Measurements from ENCODE around the gene ZNF74.
A peak's percentile ranks its signal among the peaks of the same experiment; 100 is the strongest.
"Not testable (repeated sequence)": the region's sequence is repeated elsewhere in the genome, so short reads cannot be mapped to it uniquely, and the experiment has no call there.

The ZNF74 gene

GRCh38 chr22:20446383-20446970 lies 52.5 kb downstream of the ZNF74 start:
- DNase-seq (ENCODE audit: low read depth in 2 of 2): no peak

- no peak for DNase-seq (ENCODE audit: low read depth in 2 of 2)
Measured at GRCh38 chr22:20448630-20449029, 54.7 kb downstream of the ZNF74 start.

GRCh38 chr22:20449819-20450550 lies 56.0 kb downstream of the ZNF74 start:
- no peak for DNase-seq (ENCODE audit: low read depth in 2 of 2)

- DNase-seq (ENCODE audit: low read depth in 2 of 2): no peak
Measured at GRCh38 chr22:20450551-20450906, 56.6 kb downstream of the ZNF74 start.

GRCh38 chr22:20451129-20451778 lies 57.3 kb downstream of the ZNF74 start:
- not testable (repeated sequence) for DNase-seq (ENCODE audit: low read depth in 2 of 2)

GRCh38 chr22:20451920-20452319 lies 58.0 kb downstream of the ZNF74 start:
- no peak for DNase-seq (ENCODE audit: low read depth in 2 of 2)

- no peak for DNase-seq (ENCODE audit: low read depth in 2 of 2)
Measured at GRCh38 chr22:20453222-20453621, 59.3 kb downstream of the ZNF74 start.

- no peak for DNase-seq (ENCODE audit: low read depth in 2 of 2)
Measured at GRCh38 chr22:20455709-20456063, 61.7 kb downstream of the ZNF74 start.

- peak; percentile 60 to 64 for DNase-seq (ENCODE audit: low read depth in 2 of 2)
Measured at GRCh38 chr22:20456064-20456721, 62.2 kb downstream of the ZNF74 start.

- DNase-seq (ENCODE audit: low read depth in 2 of 2): no peak
Measured at GRCh38 chr22:20456722-20457076, 62.7 kb downstream of the ZNF74 start.

GRCh38 chr22:20457506-20458240 lies 63.7 kb downstream of the ZNF74 start:
- no peak for DNase-seq (ENCODE audit: low read depth in 2 of 2)
